PC-9 (cell line): ENCODE results near the gene NRIP1. TPM values are rescaled to one million over a fixed set of nuclear protein-coding genes. Genes with fewer than 3 reads are reported as not detected.
"Not testable (repeated sequence)": the region's sequence is repeated elsewhere in the genome, so short reads cannot be mapped to it uniquely, and the experiment has no call there.

Source experiments
- BruUV-seq: library from RNA; stranded (reverse); fragments of 400-500 nt; replicated peaks from 2 replicates; lab custom pipeline; 2021; lab: Mats Ljungman, UMichigan
- CTCF ChIA-PET: fragments of 300-600 bp; sonication (Branson Sonifier 250); formaldehyde crosslinking; loops from one replicate; lab custom pipeline; 2022; ENCODE audit warnings: antibody characterized with exemption; lab: Charles Lee
- POLR2A ChIA-PET: fragments of 300-600 bp; sonication (Branson Sonifier 250); formaldehyde crosslinking; loops from one replicate; lab custom pipeline; 2022; ENCODE audit warnings: antibody characterized with exemption; ENCODE audit not compliant: unreplicated experiment; lab: Charles Lee
- DNase-seq, 2 experiments: peaks; one replicate each; pipeline versions ENCODE4 v3.0.0 to v3.0.0-alpha.2; 2015 to 2022; ENCODE audit warnings: mixed read lengths in 1 of 2
- H2AFZ ChIP-seq: fragments of 200-600 bp; sonication (generic); 2 replicates; pipeline ENCODE4 v1.8.1; 2017; ENCODE audit warnings: antibody characterized with exemption
- H3F3A ChIP-seq: fragments of 200-600 bp; sonication (generic); 2 replicates; pipeline ENCODE4 v1.8.1; 2017; ENCODE audit warnings: antibody characterized with exemption, mild to moderate bottlenecking, low read depth; ENCODE audit not compliant: insufficient read depth
- H3K27ac ChIP-seq: fragments of 200-600 bp; sonication (generic); 2 replicates; pipeline ENCODE4 v1.6.1; 2016; ENCODE audit warnings: mixed run types
- H3K27me3 ChIP-seq: fragments of 200-600 bp; sonication (generic); 2 replicates; pipeline ENCODE4 v1.6.1; 2016; ENCODE audit warnings: low read depth, mixed run types; ENCODE audit not compliant: insufficient read depth
- H3K36me3 ChIP-seq: fragments of 200-600 bp; sonication (generic); 2 replicates; pipeline ENCODE4 v1.6.1; 2016; ENCODE audit warnings: low read depth, mixed run types
- H3K4me1 ChIP-seq: fragments of 200-600 bp; sonication (generic); replicated peaks from 2 replicates; pipeline ENCODE4 v1.6.1; 2016; ENCODE audit warnings: mixed run types; ENCODE audit not compliant: insufficient read depth
- H3K4me2 ChIP-seq: fragments of 200-600 bp; sonication (generic); 2 replicates; pipeline ENCODE4 v1.6.1; 2017; ENCODE audit warnings: mixed run types
- H3K4me3 ChIP-seq: fragments of 200-600 bp; sonication (generic); 2 replicates; pipeline ENCODE4 v1.6.1; 2016; ENCODE audit warnings: mixed run types
- H3K79me2 ChIP-seq: fragments of 200-600 bp; sonication (generic); 2 replicates; pipeline ENCODE4 v1.6.1; 2017; ENCODE audit warnings: low read depth, mixed run types
- H3K9me2 ChIP-seq: fragments of 200-600 bp; sonication (generic); 2 replicates; pipeline ENCODE4 v1.8.1; 2017; ENCODE audit warnings: mild to moderate bottlenecking; ENCODE audit not compliant: insufficient read depth
- H3K9me3 ChIP-seq: fragments of 200-600 bp; sonication (generic); 2 replicates; pipeline ENCODE4 v1.8.1; 2016; ENCODE audit warnings: low read depth; ENCODE audit not compliant: insufficient read depth
- H4K20me1 ChIP-seq: fragments of 200-600 bp; sonication (generic); 2 replicates; pipeline ENCODE4 v1.8.1; 2017; ENCODE audit not compliant: insufficient read depth
- EZH2 ChIP-seq: fragments of 200-600 bp; sonication (generic); IDR thresholded peaks from 2 replicates; pipeline ENCODE4 v1.8.0; 2017; ENCODE audit warnings: antibody characterized with exemption, low read depth
- intact Hi-C: fragments of 100-400 bp; cut with micrococcal nuclease; formaldehyde crosslinking; loops from one replicate; pipeline ENCODE4 v1.10.0; 2022; ENCODE audit not compliant: unreplicated experiment
- total RNA-seq: library from RNA; stranded (reverse); gene quantifications from 2 replicates; pipeline ENCODE4 v1.2.3, GENCODE V29; 2021
- TF ChIP-seq, protein P1 (sequence below): fragments of 200-600 bp; sonication (generic); conservative IDR thresholded peaks from 2 replicates; pipeline ENCODE4 v1.6.1; 2017; ENCODE audit warnings: mixed run types, antibody characterized with exemption, mild to moderate bottlenecking, moderate library complexity

The NRIP1 gene
- total RNA-seq, 1 experiment from 2014 or later = 33.0 TPM

DNA sequence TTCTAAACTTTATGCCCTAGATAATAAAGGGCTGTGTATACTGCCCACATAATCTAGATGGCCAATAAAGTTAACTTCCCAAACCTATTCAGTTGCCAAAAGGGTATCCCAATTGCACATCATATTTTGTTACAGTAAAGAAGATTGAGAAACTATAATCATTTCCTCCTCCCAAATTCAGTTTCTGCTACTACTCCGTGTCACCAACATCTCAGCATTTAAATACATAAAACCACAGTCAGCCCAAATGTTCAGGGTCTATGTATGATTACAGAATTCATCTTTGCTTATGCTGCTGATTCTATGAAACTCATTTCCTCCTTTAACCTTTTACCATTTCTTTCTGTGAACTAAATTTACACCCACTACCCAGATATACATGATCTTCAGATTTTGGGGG is 28.6 kb downstream of the NRIP1 start:
- no TSS peak for BruUV-seq
- H3K4me2 ChIP-seq = no peak overlapping the region
- H3K9me2 ChIP-seq = no peaks in the 10 kb centered on the region
- ChIA-PET CTCF (no interaction called here), POLR2A (no interaction called here)
- peaks cover 94% of the 10 kb centered on the region for H3K79me2 ChIP-seq
- peaks cover 35% of the 10 kb centered on the region for H3K36me3 ChIP-seq
- H3K4me3 ChIP-seq = no peak overlapping the region
- TF ChIP-seq, protein P1, sequence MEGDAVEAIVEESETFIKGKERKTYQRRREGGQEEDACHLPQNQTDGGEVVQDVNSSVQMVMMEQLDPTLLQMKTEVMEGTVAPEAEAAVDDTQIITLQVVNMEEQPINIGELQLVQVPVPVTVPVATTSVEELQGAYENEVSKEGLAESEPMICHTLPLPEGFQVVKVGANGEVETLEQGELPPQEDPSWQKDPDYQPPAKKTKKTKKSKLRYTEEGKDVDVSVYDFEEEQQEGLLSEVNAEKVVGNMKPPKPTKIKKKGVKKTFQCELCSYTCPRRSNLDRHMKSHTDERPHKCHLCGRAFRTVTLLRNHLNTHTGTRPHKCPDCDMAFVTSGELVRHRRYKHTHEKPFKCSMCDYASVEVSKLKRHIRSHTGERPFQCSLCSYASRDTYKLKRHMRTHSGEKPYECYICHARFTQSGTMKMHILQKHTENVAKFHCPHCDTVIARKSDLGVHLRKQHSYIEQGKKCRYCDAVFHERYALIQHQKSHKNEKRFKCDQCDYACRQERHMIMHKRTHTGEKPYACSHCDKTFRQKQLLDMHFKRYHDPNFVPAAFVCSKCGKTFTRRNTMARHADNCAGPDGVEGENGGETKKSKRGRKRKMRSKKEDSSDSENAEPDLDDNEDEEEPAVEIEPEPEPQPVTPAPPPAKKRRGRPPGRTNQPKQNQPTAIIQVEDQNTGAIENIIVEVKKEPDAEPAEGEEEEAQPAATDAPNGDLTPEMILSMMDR = no peak
- TF ChIP-seq EZH2 = no peak
- H3K4me1 ChIP-seq = no peaks in the 10 kb centered on the region
- no peak overlapping the region for H3K27ac ChIP-seq
- H3F3A ChIP-seq = peaks cover 22% of the 10 kb centered on the region
- no peaks in the 10 kb centered on the region for H3K27me3 ChIP-seq
- H4K20me1 ChIP-seq = peaks cover 24% of the 10 kb centered on the region
- intact Hi-C loops = no loop called here
- DNase-seq = no peak
- H2AFZ ChIP-seq = no peak overlapping the region
- H3K9me3 ChIP-seq = no peaks in the 10 kb centered on the region

DNA sequence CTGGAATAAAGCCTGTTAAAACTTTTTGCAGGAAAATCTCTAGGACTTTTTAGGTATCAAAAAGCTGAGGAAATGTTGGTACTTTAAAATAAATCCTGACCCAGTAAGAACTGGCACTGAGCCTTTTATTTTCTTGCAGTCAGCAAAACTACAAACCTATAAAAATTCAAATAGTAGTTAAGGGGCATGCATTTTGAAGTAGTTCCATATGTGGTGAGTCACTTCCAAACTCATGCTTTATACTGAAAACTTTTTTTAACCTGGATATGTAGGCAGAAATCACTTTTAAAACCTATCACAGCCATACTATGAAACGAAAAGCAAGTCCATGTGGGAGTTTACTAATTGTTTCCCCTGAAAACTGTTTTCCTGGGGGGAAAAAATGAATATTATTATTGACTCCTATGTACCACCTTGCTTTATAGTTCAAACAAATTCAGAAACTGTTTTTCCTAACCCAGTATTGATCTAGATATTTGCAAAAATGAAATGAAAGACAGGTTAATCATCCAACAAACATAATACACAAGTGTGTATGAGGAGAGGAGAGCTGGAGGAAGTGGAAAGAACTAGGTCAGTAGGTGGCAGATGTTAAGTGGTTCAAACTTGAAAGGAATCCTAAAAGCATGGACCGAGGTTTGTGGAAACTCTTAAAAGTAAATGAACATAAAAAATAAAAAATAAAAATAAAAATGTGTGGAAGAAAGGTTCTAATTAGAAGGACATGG is 30.5 kb downstream of the NRIP1 start:
- H3K79me2 ChIP-seq = peaks cover 88% of the 10 kb centered on the region
- POLR2A ChIA-PET = interaction anchor here (0.5 kb wide), 1 partner anchor 69 kb away, joined by 5 read pairs; no protein-coding TSS in a partner anchor
- TF ChIP-seq, protein P1 = no peak
- no peak for TF ChIP-seq EZH2
- no peaks in the 10 kb centered on the region for H3K9me3 ChIP-seq
- H3F3A ChIP-seq = peaks cover 26% of the 10 kb centered on the region
- CTCF ChIA-PET = no interaction called here
- H3K4me3 ChIP-seq = no peak overlapping the region
- peaks cover 27% of the 10 kb centered on the region for H3K36me3 ChIP-seq
- no TSS peak for BruUV-seq
- H3K27ac ChIP-seq = no peak overlapping the region
- no peak overlapping the region for H2AFZ ChIP-seq
- no peaks in the 10 kb centered on the region for H3K4me1 ChIP-seq
- H4K20me1 ChIP-seq = peaks cover 19% of the 10 kb centered on the region
- intact Hi-C loops = no loop called here
- no peak overlapping the region for H3K4me2 ChIP-seq
- no peaks in the 10 kb centered on the region for H3K27me3 ChIP-seq
- no peak for DNase-seq
- H3K9me2 ChIP-seq = no peaks in the 10 kb centered on the region

DNA sequence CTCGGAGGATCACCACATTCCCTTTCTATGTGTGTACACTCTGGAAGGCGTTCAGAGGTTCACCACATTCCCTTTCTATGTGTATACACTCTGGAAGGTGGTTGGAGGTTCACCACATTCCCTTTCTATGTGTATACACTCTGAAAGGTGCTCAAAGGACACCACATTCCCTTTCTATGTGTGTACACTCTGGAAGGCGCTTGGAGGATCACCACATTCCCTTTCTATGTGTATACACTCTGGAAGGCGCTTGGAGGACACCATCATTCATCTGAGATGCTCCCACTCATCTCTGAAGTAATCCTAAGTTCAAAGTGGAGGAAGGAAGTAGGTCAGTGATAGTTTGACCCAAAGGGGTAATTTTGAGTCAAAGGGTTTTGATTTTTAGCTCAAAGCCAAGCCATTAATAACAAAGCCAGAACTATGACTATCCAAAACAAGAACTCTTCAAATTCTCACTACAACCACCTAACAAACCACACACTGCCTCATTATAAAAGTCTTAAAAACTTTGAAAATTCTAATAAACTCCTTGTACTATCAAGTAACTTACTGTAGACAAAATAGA is 32.9 kb downstream of the NRIP1 start:
- H3K9me2 ChIP-seq = no peaks in the 10 kb centered on the region
- H3K4me3 ChIP-seq = no peak overlapping the region
- H3K4me2 ChIP-seq = no peak overlapping the region
- ChIA-PET CTCF (no interaction called here), POLR2A (no interaction called here)
- intact Hi-C loops = no loop called here
- H3K9me3 ChIP-seq = no peaks in the 10 kb centered on the region
- H3K79me2 ChIP-seq = peaks cover 88% of the 10 kb centered on the region
- no peaks in the 10 kb centered on the region for H3K4me1 ChIP-seq
- H3K36me3 ChIP-seq = peaks cover 16% of the 10 kb centered on the region
- H3F3A ChIP-seq = peaks cover 19% of the 10 kb centered on the region; the same call in 1 of the 2 replicates
- no peaks in the 10 kb centered on the region for H3K27me3 ChIP-seq
- H4K20me1 ChIP-seq = peaks cover 11% of the 10 kb centered on the region
- no peak overlapping the region for H2AFZ ChIP-seq
- no peak for DNase-seq
- TF ChIP-seq, protein P1 = no peak
- no peak for TF ChIP-seq EZH2
- H3K27ac ChIP-seq = no peak overlapping the region
- BruUV-seq = no TSS peak

DNA sequence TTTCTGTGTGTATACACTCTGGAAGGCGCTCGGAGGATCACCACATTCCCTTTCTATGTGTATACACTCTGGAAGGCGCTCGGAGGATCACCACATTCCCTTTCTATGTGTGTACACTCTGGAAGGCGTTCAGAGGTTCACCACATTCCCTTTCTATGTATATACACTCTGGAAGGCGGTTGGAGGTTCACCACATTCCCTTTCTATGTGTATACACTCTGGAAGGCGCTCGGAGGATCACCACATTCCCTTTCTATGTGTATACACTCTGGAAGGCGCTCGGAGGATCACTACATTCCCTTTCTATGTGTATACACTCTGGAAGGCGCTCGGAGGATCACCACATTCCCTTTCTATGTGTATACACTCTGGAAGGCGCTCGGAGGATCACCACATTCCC is 33.4 kb downstream of the NRIP1 start:
- H3K27me3 ChIP-seq, H3K4me3 ChIP-seq, H3K9me2 ChIP-seq, H2AFZ ChIP-seq, H3K4me2 ChIP-seq, H3K27ac ChIP-seq, intact Hi-C loops, H3K4me1 ChIP-seq, DNase-seq, BruUV-seq, H3K9me3 ChIP-seq, CTCF ChIA-PET, POLR2A ChIA-PET: not testable (repeated sequence)
- H3F3A ChIP-seq = peaks cover 15% of the 10 kb centered on the region; the same call in 1 of the 2 replicates
- H3K79me2 ChIP-seq = peaks cover 88% of the 10 kb centered on the region
- peaks cover 12% of the 10 kb centered on the region for H4K20me1 ChIP-seq
- peaks cover 15% of the 10 kb centered on the region for H3K36me3 ChIP-seq

DNA sequence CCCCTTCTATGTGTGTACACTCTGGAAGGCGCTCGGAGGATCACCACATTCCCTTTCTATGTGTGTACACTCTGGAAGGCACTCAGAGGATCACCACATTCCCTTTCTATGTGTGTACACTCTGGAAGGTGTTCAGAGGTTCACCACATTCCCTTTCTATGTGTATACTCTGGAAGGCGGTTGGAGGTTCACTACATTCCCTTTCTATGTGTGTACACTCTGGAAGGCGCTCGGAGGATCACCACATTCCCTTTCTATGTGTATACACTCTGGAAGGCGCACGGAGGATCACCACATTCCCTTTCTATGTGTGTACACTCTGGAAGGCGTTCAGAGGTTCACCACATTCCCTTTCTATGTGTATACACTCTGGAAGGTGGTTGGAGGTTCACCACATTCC is 33.9 kb downstream of the NRIP1 start:
- H3K4me1 ChIP-seq, H3K27me3 ChIP-seq, H3K27ac ChIP-seq, DNase-seq, BruUV-seq, H3K4me3 ChIP-seq, POLR2A ChIA-PET, H3K9me3 ChIP-seq, H2AFZ ChIP-seq, CTCF ChIA-PET, H3K9me2 ChIP-seq, H3F3A ChIP-seq, H3K4me2 ChIP-seq, H4K20me1 ChIP-seq, intact Hi-C loops: not testable (repeated sequence)
- Histone ChIP-seq H3K36me3 (peaks cover 15% of the 10 kb centered on the region), H3K79me2 (peaks cover 88% of the 10 kb centered on the region)
